H1 (cell line): ENCODE measurements around the gene GPR176. TPM values are rescaled to one million over a fixed set of nuclear protein-coding genes. Genes with fewer than 3 reads are reported as not detected.

Experiments used
- CTCF ChIA-PET: fragments of 300-600 bp; sonication (Branson Sonifier 250); formaldehyde crosslinking; loops from one replicate; lab custom pipeline; 2021; ENCODE audit not compliant: partially characterized antibody; lab: Charles Lee
- POLR2A ChIA-PET: fragments of 300-600 bp; sonication (Branson Sonifier 250); formaldehyde crosslinking; loops from one replicate; lab custom pipeline; 2021; ENCODE audit warnings: inconsistent platforms; ENCODE audit not compliant: partially characterized antibody; lab: Charles Lee
- DNase-seq, 2 experiments: peaks; one replicate each; pipeline versions ENCODE4 v3.0.0 to v3.0.0-alpha.2; 2010 to 2022; ENCODE audit warnings: low spot score in 2 of 2, low read depth in 1 of 2, mixed read lengths in 1 of 2
- FAIRE-seq: peaks from 2 replicates; lab custom pipeline; 2011; peaks lifted over from hg19 to GRCh38; lab: Jason Lieb, UNC
- H2AFZ ChIP-seq: 2 replicates; pipeline ENCODE4 v1.8.1; 2012; ENCODE audit warnings: low read length, inconsistent platforms
- H2AK5ac ChIP-seq: 2 replicates; pipeline ENCODE4 v1.6.1; 2013; ENCODE audit warnings: low read depth, low read length
- H2BK120ac ChIP-seq: replicated peaks from 2 replicates; pipeline ENCODE3; 2013; ENCODE audit warnings: low read depth, low read length, inconsistent platforms
- H2BK12ac ChIP-seq: 2 replicates; pipeline ENCODE4 v1.6.1; 2013; ENCODE audit warnings: low read depth, low read length
- H2BK15ac ChIP-seq: 2 replicates; pipeline ENCODE4 v1.6.1; 2013; ENCODE audit warnings: low read length
- H2BK20ac ChIP-seq: 2 replicates; pipeline ENCODE4 v1.6.1; 2013; ENCODE audit warnings: low read length
- H2BK5ac ChIP-seq: 2 replicates; pipeline ENCODE4 v1.6.1; 2013; ENCODE audit warnings: low read depth, low read length
- H3K14ac ChIP-seq: 2 replicates; pipeline ENCODE4 v1.6.1; 2013; ENCODE audit warnings: inconsistent platforms; ENCODE audit not compliant: insufficient read length
- H3K18ac ChIP-seq: 2 replicates; pipeline ENCODE4 v1.6.1; 2013; ENCODE audit warnings: low read length; ENCODE audit errors: extremely low read depth
- H3K23ac ChIP-seq: 2 replicates; pipeline ENCODE4 v1.6.1; 2013; ENCODE audit warnings: inconsistent platforms; ENCODE audit not compliant: insufficient read length
- H3K23me2 ChIP-seq: 2 replicates; pipeline ENCODE4 v1.6.1; 2013; ENCODE audit warnings: low read depth, low read length
- H3K27ac ChIP-seq: 2 replicates; pipeline ENCODE4 v1.6.1; 2011; ENCODE audit warnings: low read depth, low read length, inconsistent platforms
- H3K27me3 ChIP-seq, 4 experiments: replicated peaks in 1 of 4; 1 replicate in 1 of 4; 2 replicates in 3 of 4; pipeline versions ENCODE4 v1.6.1 to v1.8.1; 2011 to 2013; ENCODE audit warnings: low read length in 3 of 4, mild to moderate bottlenecking in 3 of 4, inconsistent platforms in 2 of 4, mixed read lengths in 2 of 4, moderate library complexity in 1 of 4; ENCODE audit not compliant: control insufficient read depth in 3 of 4, insufficient read depth in 3 of 4; ENCODE audit errors: extremely low read depth in 1 of 4
- H3K36me3 ChIP-seq, 4 experiments: 2 replicates each; pipeline versions ENCODE4 v1.6.1 to v1.8.1; 2011 to 2013; ENCODE audit warnings: mild to moderate bottlenecking in 4 of 4, low read length in 3 of 4, moderate library complexity in 2 of 4, control low read depth in 1 of 4, inconsistent platforms in 1 of 4; ENCODE audit not compliant: insufficient read depth in 4 of 4, control insufficient read depth in 2 of 4
- H3K4ac ChIP-seq: replicated peaks from 2 replicates; pipeline ENCODE3; 2013; ENCODE audit warnings: low read length, low read depth, mixed read lengths, inconsistent platforms; ENCODE audit not compliant: insufficient read length
- H3K4me1 ChIP-seq, 4 experiments: replicated peaks in 1 of 4; 1 replicate in 1 of 4; 2 replicates in 3 of 4; pipeline versions ENCODE4 v1.6.1 to v1.8.1; 2011 to 2013; ENCODE audit warnings: low read length in 3 of 4, inconsistent platforms in 2 of 4, mixed read lengths in 1 of 4; ENCODE audit not compliant: insufficient read depth in 4 of 4, control insufficient read depth in 3 of 4
- H3K4me2 ChIP-seq, 2 experiments: 2 replicates each; pipeline versions ENCODE4 v1.6.1 to v1.8.1; 2011 to 2013; ENCODE audit warnings: low read depth in 2 of 2, low read length in 2 of 2, control low read depth in 1 of 2, inconsistent platforms in 1 of 2, mild to moderate bottlenecking in 1 of 2; ENCODE audit not compliant: insufficient read depth in 1 of 2
- H3K4me3 ChIP-seq, 4 experiments: fragments of 200-600, 300-600 bp in 1 of 4; sonication (generic), shearing (Covaris generic), sonication (Bioruptor Twin) in 1 of 4; 2 replicates each; pipeline versions ENCODE4 v1.5.1 to v1.8.1; 2011 to 2016; ENCODE audit warnings: low read length in 4 of 4, low read depth in 3 of 4, control low read depth in 2 of 4, inconsistent platforms in 2 of 4, mild to moderate bottlenecking in 2 of 4, mixed read lengths in 1 of 4, moderate library complexity in 1 of 4; ENCODE audit not compliant: insufficient read depth in 2 of 4; ENCODE audit errors: extremely low read depth in 1 of 4
- H3K56ac ChIP-seq: replicated peaks from 2 replicates; pipeline ENCODE3; 2013; ENCODE audit warnings: low read depth, mild to moderate bottlenecking, mixed read lengths, low read length, inconsistent platforms; ENCODE audit not compliant: insufficient read length
- H3K79me1 ChIP-seq: 2 replicates; pipeline ENCODE4 v1.6.1; 2013; ENCODE audit warnings: low read depth, low read length, control low read depth
- H3K79me2 ChIP-seq, 2 experiments: 2 replicates each; pipeline versions ENCODE4 v1.6.1 to v1.8.1; 2012 to 2013; ENCODE audit warnings: low read length in 2 of 2, mild to moderate bottlenecking in 2 of 2, inconsistent platforms in 1 of 2; ENCODE audit not compliant: insufficient read depth in 2 of 2, control insufficient read depth in 1 of 2
- H3K9ac ChIP-seq, 4 experiments: replicated peaks in 1 of 4; 1 replicate in 1 of 4; 2 replicates in 3 of 4; pipeline versions ENCODE4 v1.6.1 to v1.8.1; 2011 to 2013; ENCODE audit warnings: low read depth in 3 of 4, low read length in 3 of 4, control low read depth in 2 of 4, mild to moderate bottlenecking in 2 of 4, moderate library complexity in 2 of 4, inconsistent platforms in 1 of 4; ENCODE audit errors: extremely low read depth in 1 of 4
- H3K9me3 ChIP-seq, 2 experiments: 2 replicates each; pipeline versions ENCODE4 v1.6.1 to v1.8.1; 2012 to 2013; ENCODE audit warnings: mild to moderate bottlenecking in 2 of 2, moderate library complexity in 2 of 2, control low read depth in 1 of 2, inconsistent platforms in 1 of 2, low read depth in 1 of 2, low read length in 1 of 2, mixed read lengths in 1 of 2; ENCODE audit not compliant: insufficient read depth in 2 of 2
- H4K20me1 ChIP-seq, 2 experiments: replicated peaks in 1 of 2; 2 replicates each; pipeline versions ENCODE3 to v1.8.1; 2011 to 2013; ENCODE audit warnings: inconsistent platforms in 2 of 2, low read length in 2 of 2, mild to moderate bottlenecking in 1 of 2; ENCODE audit not compliant: insufficient read depth in 2 of 2, control insufficient read depth in 1 of 2
- H4K5ac ChIP-seq: 2 replicates; pipeline ENCODE4 v1.6.1; 2013; ENCODE audit warnings: low read length, low read depth, mixed read lengths, inconsistent platforms; ENCODE audit not compliant: insufficient read length
- H4K8ac ChIP-seq: 2 replicates; pipeline ENCODE4 v1.8.0; 2013; ENCODE audit warnings: mild to moderate bottlenecking, moderate library complexity, low read length, inconsistent platforms; ENCODE audit not compliant: insufficient read depth; ENCODE audit errors: extremely low read depth
- H4K91ac ChIP-seq: replicated peaks from 2 replicates; pipeline ENCODE3; 2013; ENCODE audit warnings: low read length, mixed read lengths, inconsistent platforms; ENCODE audit not compliant: insufficient read length
- BRCA1 ChIP-seq: IDR thresholded peaks from 2 replicates; pipeline ENCODE4 v1.6.1; 2012; ENCODE audit warnings: low read depth, low read length, improper control_type of control experiment
- CHD2 ChIP-seq: IDR thresholded peaks from 2 replicates; pipeline ENCODE4 v1.6.1; 2012; ENCODE audit warnings: low read length, improper control_type of control experiment
- EGR1 ChIP-seq: IDR thresholded peaks from 2 replicates; pipeline ENCODE4 v1.6.1; 2011; ENCODE audit warnings: low read depth, low read length, borderline replicate concordance
- GTF2F1 ChIP-seq: IDR thresholded peaks from 2 replicates; pipeline ENCODE4 v1.6.1; 2012; ENCODE audit warnings: low read depth, low read length, improper control_type of control experiment, borderline replicate concordance
- POLR2AphosphoS5 ChIP-seq: IDR thresholded peaks from 2 replicates; pipeline ENCODE4 v1.6.1; 2011; ENCODE audit warnings: low read depth, low read length
- SP4 ChIP-seq: IDR thresholded peaks from 2 replicates; pipeline ENCODE4 v1.6.1; 2012; ENCODE audit warnings: low read length, inconsistent platforms
- SUZ12 ChIP-seq: fragments of 200-600 bp; sonication (generic); IDR thresholded peaks from 2 replicates; pipeline ENCODE4 v1.6.1; 2012; ENCODE audit warnings: mild to moderate bottlenecking, inconsistent platforms, low read length, moderate library complexity, mixed read lengths
- TBP ChIP-seq: IDR thresholded peaks from 2 replicates; pipeline ENCODE4 v1.6.1; 2011; ENCODE audit warnings: low read depth, low read length, improper control_type of control experiment
- ZNF274 ChIP-seq: IDR thresholded peaks from 2 replicates; pipeline ENCODE4 v1.7.0; 2012; ENCODE audit warnings: low read length, borderline replicate concordance; ENCODE audit errors: extremely low read depth
- WGBS, 2 experiments: shearing (Covaris generic) in 1 of 2; methylation state at CpG; one replicate each; pipeline versions ENCODE4 v1.1.6 to v1.1.7; 2013 to 2015; ENCODE audit warnings: low lambda C conversion rate in 2 of 2, mixed read lengths in 2 of 2, inconsistent platforms in 1 of 2, low coverage in 1 of 2, missing lambda C conversion rate in 1 of 2; ENCODE audit not compliant: insufficient replicate concordance in 2 of 2, insufficient coverage in 1 of 2, insufficient read length in 1 of 2; ENCODE audit errors: extremely low coverage in 1 of 2, missing lambda C conversion rate in 1 of 2; 5-methylcytosine and 5-hydroxymethylcytosine counted together
- polyA plus RNA-seq, 7 experiments: library from polyadenylated mRNA; depleted of rRNA in 3 of 7; stranded (reverse) in 5 of 7; unstranded in 2 of 7; fragments of >200 nt in 5 of 7; fragments of 200-250 nt in 2 of 7; gene quantifications; 1 replicate in 5 of 7; 2 replicates in 1 of 7; 4 replicates in 1 of 7; pipeline versions ENCODE4 v1.2.1 to v1.2.3, GENCODE V29; 2011 to 2013; ENCODE audit warnings: missing spikeins in 2 of 7, mixed read lengths in 2 of 7
- total RNA-seq: library from RNA; stranded (reverse); fragmentation: NEBNext Ultra II Directional; extraction: Animal tissue kit (Norgen Biotek cat#: 25700); gene quantifications from 2 replicates; pipeline ENCODE4 v1.2.1, GENCODE V29; 2021
- TF ChIP-seq, protein P1 (sequence below): IDR thresholded peaks from 2 replicates; pipeline ENCODE4 v1.6.1; 2012; ENCODE audit warnings: low read length, inconsistent platforms
- TF ChIP-seq, protein P2 (sequence below): IDR thresholded peaks from 2 replicates; pipeline ENCODE4 v1.6.1; 2011; ENCODE audit warnings: low read depth, mild to moderate bottlenecking, low read length; ENCODE audit not compliant: insufficient read depth

Gene GPR176
- total and polyA plus RNA-seq, 2 of the 8 experiments (the other 6 are each of a cell fraction or from before 2014, with no cell fraction given) = 190 to 281 TPM

DNA sequence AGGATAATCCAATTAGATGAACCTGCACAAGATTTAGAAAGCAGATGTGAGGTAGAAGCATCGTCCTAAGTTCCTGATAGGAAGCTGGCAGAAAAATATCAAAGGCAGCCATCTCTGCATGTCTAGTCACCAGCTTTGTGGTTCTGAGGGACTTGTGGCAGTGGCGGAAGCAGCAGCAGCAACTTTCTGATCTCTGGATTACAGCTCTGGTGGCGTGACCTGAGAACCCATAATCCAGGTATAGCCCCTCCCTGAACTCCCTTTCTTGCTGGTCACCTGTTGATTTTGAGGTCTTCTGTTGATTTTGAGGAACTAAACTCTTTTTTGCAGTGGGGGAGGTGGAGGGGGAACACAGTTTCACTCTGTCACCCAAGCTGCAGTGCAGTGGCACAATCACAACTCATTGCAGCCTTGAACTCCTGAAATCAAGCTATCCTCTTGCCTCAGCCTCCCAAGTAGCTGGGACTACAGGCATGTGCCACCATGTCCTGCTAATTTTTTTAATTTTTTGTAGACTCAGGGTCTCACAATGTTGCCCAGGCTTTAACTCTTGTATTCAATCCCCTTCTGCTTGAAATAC is 145.3 kb downstream of the GPR176 start:
- H2BK12ac ChIP-seq = no peak overlapping the region
- FAIRE-seq (no peak), DNase-seq (no peak)
- H3K14ac ChIP-seq = no peak overlapping the region
- H3K23ac ChIP-seq = no peak overlapping the region
- no peak overlapping the region for H4K8ac ChIP-seq
- WGBS, 2 experiments = 81% methylated on average over 3 of the region's 3 CpGs; no CpG with 5 or more reads in 1 of the 2 experiments
- H3K4me2 ChIP-seq = no peak overlapping the region
- H3K9ac ChIP-seq = no peak overlapping the region
- H4K5ac ChIP-seq = no peak overlapping the region
- H3K27ac ChIP-seq = no peak overlapping the region
- POLR2A ChIA-PET = interaction anchor here (1.1 kb wide), 1 partner anchor 147 kb away, joined by 3 read pairs; no protein-coding TSS in a partner anchor
- no peak overlapping the region for H4K91ac ChIP-seq
- no peaks in the 10 kb centered on the region for H3K9me3 ChIP-seq
- no peaks in the 10 kb centered on the region for H4K20me1 ChIP-seq
- H2BK5ac ChIP-seq = no peak overlapping the region
- no peak overlapping the region for H3K56ac ChIP-seq
- no peak overlapping the region for H3K4ac ChIP-seq
- no peak overlapping the region for H2BK120ac ChIP-seq
- no peaks in the 10 kb centered on the region for H3K79me1 ChIP-seq
- no peaks in the 10 kb centered on the region for H3K23me2 ChIP-seq
- no peak overlapping the region for H3K18ac ChIP-seq
- TF ChIP-seq, protein P1, sequence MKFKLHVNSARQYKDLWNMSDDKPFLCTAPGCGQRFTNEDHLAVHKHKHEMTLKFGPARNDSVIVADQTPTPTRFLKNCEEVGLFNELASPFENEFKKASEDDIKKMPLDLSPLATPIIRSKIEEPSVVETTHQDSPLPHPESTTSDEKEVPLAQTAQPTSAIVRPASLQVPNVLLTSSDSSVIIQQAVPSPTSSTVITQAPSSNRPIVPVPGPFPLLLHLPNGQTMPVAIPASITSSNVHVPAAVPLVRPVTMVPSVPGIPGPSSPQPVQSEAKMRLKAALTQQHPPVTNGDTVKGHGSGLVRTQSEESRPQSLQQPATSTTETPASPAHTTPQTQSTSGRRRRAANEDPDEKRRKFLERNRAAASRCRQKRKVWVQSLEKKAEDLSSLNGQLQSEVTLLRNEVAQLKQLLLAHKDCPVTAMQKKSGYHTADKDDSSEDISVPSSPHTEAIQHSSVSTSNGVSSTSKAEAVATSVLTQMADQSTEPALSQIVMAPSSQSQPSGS = no peak
- TF ChIP-seq TBP (no peak), BRCA1 (no peak), ZNF274 (no peak), SUZ12 (no peak), EGR1 (no peak), SP4 (no peak), GTF2F1 (no peak), POLR2AphosphoS5 (no peak), CHD2 (no peak)
- TF ChIP-seq, protein P2, sequence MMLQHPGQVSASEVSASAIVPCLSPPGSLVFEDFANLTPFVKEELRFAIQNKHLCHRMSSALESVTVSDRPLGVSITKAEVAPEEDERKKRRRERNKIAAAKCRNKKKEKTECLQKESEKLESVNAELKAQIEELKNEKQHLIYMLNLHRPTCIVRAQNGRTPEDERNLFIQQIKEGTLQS = no peak
- H3K27me3 ChIP-seq = no peaks in the 10 kb centered on the region
- H2AFZ ChIP-seq = no peak overlapping the region
- no peak overlapping the region for H2BK15ac ChIP-seq
- no peaks in the 10 kb centered on the region for H3K36me3 ChIP-seq
- H3K4me3 ChIP-seq = no peak overlapping the region
- H3K79me2 ChIP-seq = no peaks in the 10 kb centered on the region
- H2AK5ac ChIP-seq = no peak overlapping the region
- peaks cover 0 to 10% (median 4%) of the 10 kb centered on the region in 4 experiments; a peak in 4 of 7 replicates for H3K4me1 ChIP-seq
- no peak overlapping the region for H2BK20ac ChIP-seq
- CTCF ChIA-PET = interaction anchor here (1.2 to 1.3 kb wide), 2 partner anchors 13 to 18 kb away, joined by 4 read pairs; no protein-coding TSS in a partner anchor
